ENCODE results near the gene ANKH.
"Not testable (repeated sequence)": the region's sequence is repeated elsewhere in the genome, so short reads cannot be mapped to it uniquely, and the experiment has no call there.

ANKH gene

GRCh38 chr5:14871214-14872069, at the start of gene ANKH:
ANKH (minus strand) TSS chr5:14871778; CDS start chr5:14871447, 331 bp downstream.
- DNase-seq: peak; percentile 87

GRCh38 chr5:14920121-14920520, 48.5 kb upstream of the ANKH start:
- no peak for DNase-seq

- DNase-seq: not testable (repeated sequence)
Measured at GRCh38 chr5:14919106-14919505, 47.5 kb upstream of the ANKH start.

- DNase-seq: no peak
Measured at GRCh38 chr5:14917719-14918118, 46.1 kb upstream of the ANKH start.

- DNase-seq: no peak
Measured at GRCh38 chr5:14915291-14915952, 43.8 kb upstream of the ANKH start.

- no peak for DNase-seq
Measured at GRCh38 chr5:14914623-14915260, 43.2 kb upstream of the ANKH start.

GRCh38 chr5:14914193-14914592, 42.6 kb upstream of the ANKH start:
- DNase-seq: no peak

- no peak for DNase-seq
Measured at GRCh38 chr5:14913096-14913495, 41.5 kb upstream of the ANKH start.

GRCh38 chr5:14912206-14912605, 40.6 kb upstream of the ANKH start:
- no peak for DNase-seq

- no peak for DNase-seq
Measured at GRCh38 chr5:14909369-14909768, 37.8 kb upstream of the ANKH start.

- no peak for DNase-seq
Measured at GRCh38 chr5:14908172-14908571, 36.6 kb upstream of the ANKH start.

- no peak for DNase-seq
Measured at GRCh38 chr5:14906628-14907027, 35.0 kb upstream of the ANKH start.

GRCh38 chr5:14902826-14903560, 31.4 kb upstream of the ANKH start:
- DNase-seq: no peak

GRCh38 chr5:14901462-14902051, 30.0 kb upstream of the ANKH start:
- DNase-seq: no peak

GRCh38 chr5:14900693-14901461, 29.3 kb upstream of the ANKH start:
- DNase-seq: no peak

GRCh38 chr5:14896131-14896530, 24.6 kb upstream of the ANKH start:
- no peak for DNase-seq

GRCh38 chr5:14895301-14895700, 23.7 kb upstream of the ANKH start:
- no peak for DNase-seq

- no peak for DNase-seq
Measured at GRCh38 chr5:14894748-14895147, 23.2 kb upstream of the ANKH start.

- no peak for DNase-seq
Measured at GRCh38 chr5:14893381-14893780, 21.8 kb upstream of the ANKH start.

- DNase-seq: no peak
Measured at GRCh38 chr5:14890846-14891245, 19.3 kb upstream of the ANKH start.

GRCh38 chr5:14884062-14884612, 12.6 kb upstream of the ANKH start:
- DNase-seq: no peak

Data from activated naive CD4-positive, alpha-beta T cell treated with anti-CD3 and anti-CD28 coated beads, Interleukin-2, amount 50 U/mL, for 16 hours (primary cell).